Endothelial cell of hepatic sinusoid (primary cell): ENCODE results near the gene PCSK6.
"Not testable (repeated sequence)": the region's sequence is repeated elsewhere in the genome, so short reads cannot be mapped to it uniquely, and the experiment has no call there.

Source experiments
- in situ Hi-C: cut with HindIII; loops from 2 replicates; pipeline ENCODE4 v1.10.0; 2017; ENCODE audit warnings: low sequenced_read_pairs

PCSK6 gene

GRCh38 chr15:101409621-101410020 is 79.9 kb downstream of the PCSK6 start:
- in situ Hi-C loops: no loop called here

- in situ Hi-C loops: no loop called here
Measured at GRCh38 chr15:101407966-101408775, 81.3 kb downstream of the PCSK6 start.

DNA sequence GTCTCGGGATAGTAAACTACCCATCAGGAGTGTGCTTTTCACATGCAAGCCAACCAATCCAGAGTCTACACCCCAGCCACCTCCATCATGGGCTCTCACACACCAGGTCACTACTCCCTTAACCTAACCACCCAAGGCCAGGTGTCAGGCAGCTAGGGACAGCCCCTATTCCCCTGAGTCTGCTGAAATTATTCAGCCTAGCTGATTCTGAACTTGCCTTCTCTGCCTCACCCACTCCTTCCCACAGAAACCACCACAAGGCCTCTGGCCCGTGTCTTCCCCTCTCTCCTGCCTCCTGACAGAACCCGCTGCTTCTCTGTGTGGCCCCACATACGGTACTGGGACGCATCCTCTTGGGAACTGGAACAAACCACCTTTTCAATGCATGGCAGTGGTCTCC is 82.1 kb downstream of the PCSK6 start:
- in situ Hi-C loops: no loop called here

- in situ Hi-C loops: no loop called here
Measured at GRCh38 chr15:101406526-101407195, 82.8 kb downstream of the PCSK6 start.

DNA sequence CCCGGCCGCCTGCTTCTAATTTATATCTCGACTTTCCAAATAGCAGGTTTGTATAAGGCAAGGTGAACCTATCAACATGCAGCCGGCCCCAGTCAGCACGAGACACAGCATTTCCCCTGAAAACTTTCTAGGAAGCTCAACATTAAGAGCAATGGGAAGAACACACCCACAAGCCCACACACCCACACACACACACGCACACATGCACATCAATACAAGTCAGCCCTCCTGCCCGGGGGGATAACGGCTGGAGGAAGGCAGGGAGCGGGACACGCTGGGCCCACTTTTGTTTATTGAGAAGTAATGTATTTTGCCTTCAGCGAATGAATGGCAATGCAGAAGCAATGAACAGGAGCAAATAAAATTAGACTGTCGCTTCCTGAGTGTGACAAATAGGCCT is 83.5 kb downstream of the PCSK6 start:
- in situ Hi-C loops: no loop called here

- in situ Hi-C loops: no loop called here
Measured at GRCh38 chr15:101404245-101404644, 85.3 kb downstream of the PCSK6 start.

DNA sequence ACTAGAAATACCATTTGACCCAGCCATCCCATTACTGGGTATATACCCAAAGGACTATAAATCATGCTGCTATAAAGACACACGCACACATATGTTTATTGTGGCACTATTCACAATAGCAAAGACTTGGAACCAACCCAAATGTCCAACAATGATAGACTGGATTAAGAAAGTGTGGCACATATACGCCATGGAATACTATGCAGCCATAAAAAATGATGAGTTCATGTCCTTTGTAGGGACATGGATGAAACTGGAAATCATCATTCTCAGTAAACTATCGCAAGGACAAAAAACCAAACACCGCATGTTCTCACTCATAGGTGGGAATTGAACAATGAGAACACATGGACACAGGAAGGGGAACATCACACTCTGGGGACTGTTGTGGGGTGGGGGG is 86.6 kb downstream of the PCSK6 start:
- in situ Hi-C loops: not testable (repeated sequence)

- in situ Hi-C loops: no loop called here
Measured at GRCh38 chr15:101401286-101401685, 88.2 kb downstream of the PCSK6 start.

DNA sequence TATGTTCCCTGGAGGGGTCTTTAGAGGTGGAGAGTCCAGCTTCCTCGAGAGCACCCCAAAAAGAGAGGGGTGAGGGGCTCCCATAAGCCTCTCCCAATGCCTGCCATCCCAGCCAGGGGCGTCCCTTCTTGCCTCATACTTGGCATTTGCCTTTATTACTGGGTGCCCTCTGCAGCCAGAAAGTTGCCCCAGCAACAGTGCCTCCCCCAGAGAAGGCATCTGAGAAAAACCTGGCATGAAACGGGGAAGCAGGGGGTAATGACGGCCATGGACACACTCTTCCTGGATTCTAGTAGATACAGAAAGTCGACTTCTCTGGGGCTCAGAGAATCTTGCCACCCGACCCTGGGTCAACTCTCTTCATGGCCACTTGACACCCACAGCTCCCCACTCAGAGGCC is 90.1 kb downstream of the PCSK6 start:
- in situ Hi-C loops: no loop called here

GRCh38 chr15:101398247-101398646 is 91.3 kb downstream of the PCSK6 start:
- in situ Hi-C loops: no loop called here

DNA sequence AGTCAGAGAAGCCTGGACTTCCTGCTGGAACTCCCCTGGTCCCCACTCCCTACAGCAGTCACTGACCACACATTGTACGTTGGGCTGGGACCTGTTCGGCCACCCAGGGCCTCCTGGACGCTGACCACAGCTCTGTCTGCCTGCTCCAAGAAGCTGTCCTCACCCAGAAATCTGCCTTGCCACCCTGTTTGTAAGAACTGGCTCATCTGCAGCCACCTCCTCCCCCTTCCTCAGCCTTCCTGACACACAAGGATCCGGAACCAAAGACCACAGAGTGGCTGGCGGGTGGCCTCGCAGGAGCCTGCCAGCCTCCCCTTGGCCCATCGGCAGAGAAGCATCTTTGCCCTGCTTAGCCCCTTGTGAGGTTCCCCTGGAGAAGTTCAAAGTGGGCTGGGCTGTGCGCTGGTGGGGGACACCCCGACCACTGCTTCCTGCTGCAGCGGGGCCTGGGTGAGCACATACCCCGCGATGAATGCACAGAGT is 91.9 kb downstream of the PCSK6 start:
- in situ Hi-C loops: no loop called here

GRCh38 chr15:101396484-101397261 is 92.8 kb downstream of the PCSK6 start:
- in situ Hi-C loops: no loop called here

DNA sequence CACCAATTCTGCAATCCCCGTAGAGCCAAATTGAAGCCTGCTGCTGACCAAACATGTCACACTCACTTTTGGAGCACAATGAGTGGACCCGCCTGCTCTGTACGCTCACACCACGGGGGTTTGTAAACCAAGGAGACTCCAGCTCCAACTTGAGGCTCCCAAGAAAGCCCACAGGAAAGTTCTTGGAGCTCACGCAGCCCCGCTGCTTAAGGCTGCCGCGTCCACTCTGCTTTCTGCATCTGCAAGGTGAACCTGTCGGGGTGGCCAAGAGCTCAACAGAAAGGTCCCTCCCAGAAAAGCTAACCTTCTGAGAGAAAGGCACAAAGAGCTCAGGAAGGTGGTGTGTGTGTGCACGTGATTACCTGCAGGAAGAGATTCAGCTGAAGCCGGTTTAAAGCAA is 94.9 kb downstream of the PCSK6 start:
- in situ Hi-C loops: no loop called here

- in situ Hi-C loops: no loop called here
Measured at GRCh38 chr15:101394056-101394630, 95.4 kb downstream of the PCSK6 start.

DNA sequence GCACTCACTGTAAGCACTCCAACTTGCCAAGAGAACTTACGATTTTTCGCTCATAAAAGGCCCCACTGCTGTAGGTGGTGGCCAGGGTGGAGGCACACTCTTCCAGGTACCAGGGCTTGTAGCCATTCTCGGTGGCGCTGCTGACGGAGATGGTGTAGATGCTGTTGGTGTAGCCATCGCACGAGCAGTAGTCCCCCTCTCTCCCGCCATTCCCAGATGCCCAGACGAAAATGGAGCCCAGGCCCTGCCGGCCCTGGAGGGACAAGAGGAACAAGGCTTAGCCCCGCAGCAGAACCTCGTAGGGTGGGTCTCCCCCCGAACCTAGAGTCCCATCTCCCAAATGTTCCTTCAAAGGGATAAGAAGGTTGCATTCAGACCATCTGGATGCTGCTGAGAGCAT is 96.3 kb downstream of the PCSK6 start:
- in situ Hi-C loops: no loop called here

GRCh38 chr15:101391981-101392640 is 97.4 kb downstream of the PCSK6 start:
- in situ Hi-C loops: no loop called here

DNA sequence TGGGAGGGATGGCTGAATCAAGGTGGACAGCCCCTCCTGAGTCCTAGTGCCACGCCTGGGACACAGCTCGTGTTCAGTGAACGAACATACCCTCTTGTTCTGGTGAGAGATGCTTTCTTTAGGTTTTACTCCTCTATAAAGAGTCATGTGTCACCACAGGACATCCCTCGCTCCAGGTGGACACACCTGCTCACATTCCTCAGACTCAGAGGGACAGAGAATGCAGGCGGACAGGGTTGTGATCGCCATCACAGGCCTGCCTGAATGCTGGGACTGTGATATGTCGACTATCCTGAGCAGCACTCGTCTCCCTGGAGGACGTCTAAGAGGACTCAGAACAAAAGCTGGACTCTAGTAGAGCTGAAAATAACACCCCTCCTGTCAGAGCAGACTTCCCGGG is 98.1 kb downstream of the PCSK6 start:
- in situ Hi-C loops: no loop called here

DNA sequence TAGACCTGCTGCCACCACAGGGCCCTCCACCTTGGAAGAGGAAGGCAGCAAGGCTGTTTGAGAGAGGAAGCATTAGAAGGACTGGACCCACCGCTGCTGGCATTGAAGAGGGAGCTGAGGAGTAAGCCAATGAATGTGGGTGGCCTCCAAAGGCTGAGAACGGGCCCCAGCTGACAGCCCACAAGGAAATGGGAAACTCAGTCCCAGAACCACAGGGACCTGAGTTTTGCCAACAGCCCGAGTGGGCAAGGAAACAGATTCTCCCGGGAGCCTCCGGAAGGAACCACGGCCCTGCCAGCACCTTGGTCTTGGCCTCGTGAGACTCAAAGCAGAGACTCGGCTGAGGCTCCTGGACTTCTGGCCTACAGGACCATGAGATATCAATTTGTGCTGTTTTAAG is 99.0 kb downstream of the PCSK6 start:
- in situ Hi-C loops: no loop called here

GRCh38 chr15:101390060-101390459 is 99.4 kb downstream of the PCSK6 start:
- in situ Hi-C loops: no loop called here

GRCh38 chr15:101389362-101389761 is 100.1 kb downstream of the PCSK6 start:
- in situ Hi-C loops: no loop called here

DNA sequence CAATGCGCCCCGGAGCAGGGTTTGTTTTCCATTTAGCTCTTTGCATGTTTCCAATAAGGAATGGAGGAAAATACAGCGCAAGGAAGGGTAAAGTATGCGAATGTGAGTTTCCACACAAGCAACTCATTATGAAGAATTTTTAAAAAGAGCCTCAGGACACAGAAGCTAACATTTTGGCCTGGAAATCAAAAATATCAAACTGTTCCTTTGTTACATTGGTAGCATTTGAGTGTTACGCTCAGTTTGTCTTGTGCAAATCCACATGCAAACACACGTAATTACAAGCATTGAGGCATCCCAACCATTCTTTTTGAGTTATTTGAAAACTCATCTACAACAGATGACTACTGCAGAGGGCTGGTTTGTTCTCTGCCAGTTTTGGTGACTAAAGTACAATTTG is 101.5 kb downstream of the PCSK6 start:
- in situ Hi-C loops: no loop called here
